HepG2 (cell line): ENCODE data around the gene ATP5MG. TPM values are rescaled to one million over a fixed set of nuclear protein-coding genes. Genes with fewer than 3 reads are reported as not detected.

ENCODE experiments used
- ARNT ChIP-seq: fragments of 450-650 bp; IDR thresholded peaks from 2 replicates; pipeline ENCODE4 v1.6.1; 2017
- BORCS8-MEF2B ChIP-seq: sonication (generic); formaldehyde crosslinking; IDR thresholded peaks from 2 replicates; pipeline ENCODE4 v1.8.0; 2022; ENCODE audit warnings: mild to moderate bottlenecking, missing genetic modification reagents
- DMAP1 ChIP-seq: IDR thresholded peaks from 2 replicates; pipeline ENCODE4 v1.6.1; 2016
- ETV5 ChIP-seq: IDR thresholded peaks from 2 replicates; pipeline ENCODE4 v1.6.1; 2018; ENCODE audit warnings: missing biosample characterization, missing genetic modification reagents, inconsistent platforms, borderline replicate concordance
- IKZF1 ChIP-seq: fragments of 450-650 bp; IDR thresholded peaks from 2 replicates; pipeline ENCODE4 v1.7.1; 2016
- JDP2 ChIP-seq: sonication (generic); formaldehyde crosslinking; IDR thresholded peaks from 2 replicates; pipeline ENCODE4 v1.8.1; 2022; ENCODE audit warnings: missing genetic modification reagents, borderline replicate concordance
- NFE2L1 ChIP-seq: sonication (generic); formaldehyde crosslinking; IDR thresholded peaks from 2 replicates; pipeline ENCODE4 v1.4.0; 2020; ENCODE audit warnings: missing genetic modification reagents, mild to moderate bottlenecking, borderline replicate concordance
- PTBP1 ChIP-seq: fragments of 200-400 bp; formaldehyde crosslinking; IDR thresholded peaks from 2 replicates; pipeline ENCODE4 v1.6.1; 2018; ENCODE audit warnings: low read length, low read depth; ENCODE audit not compliant: poor library complexity, severe bottlenecking
- SIN3B ChIP-seq: fragments of 150-350 bp; IDR thresholded peaks from 2 replicates; pipeline ENCODE4 v1.6.1; 2014; ENCODE audit warnings: low read length
- SSRP1 ChIP-seq: IDR thresholded peaks from 2 replicates; pipeline ENCODE4 v1.6.1; 2016; ENCODE audit warnings: control low read depth
- ZC3H4 ChIP-seq: sonication (generic); formaldehyde crosslinking; IDR thresholded peaks from 2 replicates; pipeline ENCODE4 v1.4.0; 2020; ENCODE audit warnings: missing genetic modification reagents, borderline replicate concordance
- ZNF562 ChIP-seq: sonication (generic); formaldehyde crosslinking; IDR thresholded peaks from 2 replicates; pipeline ENCODE4 v1.8.0; 2022; ENCODE audit warnings: missing genetic modification reagents, borderline replicate concordance
- ZNF570 ChIP-seq: sonication (generic); formaldehyde crosslinking; IDR thresholded peaks from 2 replicates; pipeline ENCODE4 v1.4.0; 2020; ENCODE audit warnings: mild to moderate bottlenecking, missing genetic modification reagents, borderline replicate concordance
- ZNF773 ChIP-seq: sonication (generic); formaldehyde crosslinking; IDR thresholded peaks from 2 replicates; pipeline ENCODE4 v1.4.0; 2020; ENCODE audit warnings: missing genetic modification reagents, borderline replicate concordance
- ZSCAN12 ChIP-seq: sonication (generic); formaldehyde crosslinking; IDR thresholded peaks from 2 replicates; pipeline ENCODE4 v1.9.0; 2021; ENCODE audit warnings: mild to moderate bottlenecking, missing genetic modification reagents
- polyA plus RNA-seq, 8 experiments: library from polyadenylated mRNA; depleted of rRNA in 3 of 8; stranded (reverse) in 7 of 8; unstranded in 1 of 8; fragments of >200 nt; fragmentation: Illumina TruSeq in 4 of 8; extraction: Trizol in 4 of 8; gene quantifications; 2 replicates each; pipeline versions ENCODE4 v1.2.1 to v1.2.3, GENCODE V29; 2011 to 2016; ENCODE audit warnings: low read depth in 4 of 8, missing spikeins in 1 of 8, mixed read lengths in 1 of 8; ENCODE audit not compliant: insufficient read depth in 1 of 8
- total RNA-seq, 5 experiments: library from RNA; depleted of rRNA; stranded (reverse); fragments of >200 nt; fragmentation: Illumina TruSeq; extraction: Trizol; gene quantifications; 2 replicates each; pipeline ENCODE4 v1.2.3, GENCODE V29; 2016; ENCODE audit warnings: low read depth in 1 of 5
- TF ChIP-seq, protein P1 (sequence below): sonication (generic); formaldehyde crosslinking; IDR thresholded peaks from 2 replicates; pipeline ENCODE4 v1.5.0; 2020; ENCODE audit warnings: mild to moderate bottlenecking, low read depth, missing genetic modification reagents, borderline replicate concordance
- TF ChIP-seq, protein P2 (sequence below): sonication (generic); formaldehyde crosslinking; conservative IDR thresholded peaks from 2 replicates; pipeline ENCODE4 v1.4.0; 2020; ENCODE audit warnings: missing genetic modification reagents
- TF ChIP-seq, protein P3 (sequence below): sonication (generic); formaldehyde crosslinking; IDR thresholded peaks from 2 replicates; pipeline ENCODE4 v1.4.0; 2020; ENCODE audit warnings: missing genetic modification reagents
- TF ChIP-seq, protein P4 (sequence below): IDR thresholded peaks from 2 replicates; pipeline ENCODE4 v1.6.1; 2012; ENCODE audit warnings: low read depth, low read length, improper control_type of control experiment

ATP5MG gene
- total and polyA plus RNA-seq, 2 of the 13 experiments (the other 11 are each of a cell fraction or from before 2014, with no cell fraction given) = 260 to 320 TPM

DNA sequence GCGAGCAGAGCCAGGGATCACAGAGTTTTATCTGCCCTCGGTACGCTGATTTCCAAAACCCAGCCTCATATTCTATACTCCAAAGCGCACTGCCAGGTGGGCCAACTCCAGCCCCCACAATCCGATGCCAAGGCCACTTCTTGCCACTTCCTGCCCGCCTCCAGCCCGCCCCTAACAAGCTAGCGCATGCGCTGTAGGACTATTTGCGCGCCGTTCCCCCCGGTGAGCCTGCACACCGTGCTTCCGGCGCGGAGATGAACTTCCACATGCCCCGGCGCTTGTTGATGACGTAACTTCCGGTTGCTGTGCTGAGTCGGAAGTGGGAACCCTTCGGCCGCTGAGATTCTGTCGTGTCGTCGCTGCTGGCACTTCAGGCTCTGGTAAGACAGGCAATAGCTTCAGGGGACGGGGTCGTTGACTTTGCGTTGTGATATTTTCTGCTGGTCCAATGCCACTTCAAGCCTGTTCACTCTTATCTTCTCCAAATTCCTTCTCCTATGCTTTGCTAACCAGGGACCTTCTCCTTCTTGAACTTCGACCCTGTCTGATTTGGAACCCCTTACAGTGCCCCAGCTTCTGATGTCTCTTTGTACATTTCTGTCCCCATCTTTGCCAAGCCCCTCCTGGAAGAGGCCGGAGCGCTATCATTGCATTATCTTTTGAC lies 42.0 kb upstream of the ATP5MG start, which contains the start of gene UBE4A (continued):
- TF ChIP-seq, protein P1, sequence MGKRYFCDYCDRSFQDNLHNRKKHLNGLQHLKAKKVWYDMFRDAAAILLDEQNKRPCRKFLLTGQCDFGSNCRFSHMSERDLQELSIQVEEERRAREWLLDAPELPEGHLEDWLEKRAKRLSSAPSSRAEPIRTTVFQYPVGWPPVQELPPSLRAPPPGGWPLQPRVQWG (CRISPR knock-in tag) = no peak
- TF ChIP-seq IKZF1 (no peak), PTBP1 (no peak), ZC3H4 (CRISPR knock-in tag) (no peak), ZNF562 (CRISPR knock-in tag) (no peak), BORCS8-MEF2B (CRISPR knock-in tag) (0 out of 2 replicates have a peak, but pooled peaks have one; percentile 12), SIN3B (peak; percentile 79), ZNF773 (no peak), JDP2 (CRISPR knock-in tag) (no peak), NFE2L1 (CRISPR knock-in tag) (0 out of 2 replicates have a peak, but pooled peaks have one; percentile 51), ZNF570 (CRISPR knock-in tag) (no peak), SSRP1 (no peak), ETV5 (CRISPR knock-in tag) (peak; percentile 89), DMAP1 (CRISPR knock-in tag) (peak; percentile 74; the same call in 1 of the 2 replicates), ZSCAN12 (no peak), ARNT (no peak)
- TF ChIP-seq, protein P2, sequence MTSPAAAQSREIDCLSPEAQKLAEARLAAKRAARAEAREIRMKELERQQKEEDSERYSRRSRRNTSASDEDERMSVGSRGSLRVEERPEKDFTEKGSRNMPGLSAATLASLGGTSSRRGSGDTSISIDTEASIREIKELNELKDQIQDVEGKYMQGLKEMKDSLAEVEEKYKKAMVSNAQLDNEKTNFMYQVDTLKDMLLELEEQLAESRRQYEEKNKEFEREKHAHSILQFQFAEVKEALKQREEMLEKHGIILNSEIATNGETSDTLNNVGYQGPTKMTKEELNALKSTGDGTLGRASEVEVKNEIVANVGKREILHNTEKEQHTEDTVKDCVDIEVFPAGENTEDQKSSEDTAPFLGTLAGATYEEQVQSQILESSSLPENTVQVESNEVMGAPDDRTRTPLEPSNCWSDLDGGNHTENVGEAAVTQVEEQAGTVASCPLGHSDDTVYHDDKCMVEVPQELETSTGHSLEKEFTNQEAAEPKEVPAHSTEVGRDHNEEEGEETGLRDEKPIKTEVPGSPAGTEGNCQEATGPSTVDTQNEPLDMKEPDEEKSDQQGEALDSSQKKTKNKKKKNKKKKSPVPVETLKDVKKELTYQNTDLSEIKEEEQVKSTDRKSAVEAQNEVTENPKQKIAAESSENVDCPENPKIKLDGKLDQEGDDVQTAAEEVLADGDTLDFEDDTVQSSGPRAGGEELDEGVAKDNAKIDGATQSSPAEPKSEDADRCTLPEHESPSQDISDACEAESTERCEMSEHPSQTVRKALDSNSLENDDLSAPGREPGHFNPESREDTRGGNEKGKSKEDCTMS = no peak
- TF ChIP-seq, protein P3, sequence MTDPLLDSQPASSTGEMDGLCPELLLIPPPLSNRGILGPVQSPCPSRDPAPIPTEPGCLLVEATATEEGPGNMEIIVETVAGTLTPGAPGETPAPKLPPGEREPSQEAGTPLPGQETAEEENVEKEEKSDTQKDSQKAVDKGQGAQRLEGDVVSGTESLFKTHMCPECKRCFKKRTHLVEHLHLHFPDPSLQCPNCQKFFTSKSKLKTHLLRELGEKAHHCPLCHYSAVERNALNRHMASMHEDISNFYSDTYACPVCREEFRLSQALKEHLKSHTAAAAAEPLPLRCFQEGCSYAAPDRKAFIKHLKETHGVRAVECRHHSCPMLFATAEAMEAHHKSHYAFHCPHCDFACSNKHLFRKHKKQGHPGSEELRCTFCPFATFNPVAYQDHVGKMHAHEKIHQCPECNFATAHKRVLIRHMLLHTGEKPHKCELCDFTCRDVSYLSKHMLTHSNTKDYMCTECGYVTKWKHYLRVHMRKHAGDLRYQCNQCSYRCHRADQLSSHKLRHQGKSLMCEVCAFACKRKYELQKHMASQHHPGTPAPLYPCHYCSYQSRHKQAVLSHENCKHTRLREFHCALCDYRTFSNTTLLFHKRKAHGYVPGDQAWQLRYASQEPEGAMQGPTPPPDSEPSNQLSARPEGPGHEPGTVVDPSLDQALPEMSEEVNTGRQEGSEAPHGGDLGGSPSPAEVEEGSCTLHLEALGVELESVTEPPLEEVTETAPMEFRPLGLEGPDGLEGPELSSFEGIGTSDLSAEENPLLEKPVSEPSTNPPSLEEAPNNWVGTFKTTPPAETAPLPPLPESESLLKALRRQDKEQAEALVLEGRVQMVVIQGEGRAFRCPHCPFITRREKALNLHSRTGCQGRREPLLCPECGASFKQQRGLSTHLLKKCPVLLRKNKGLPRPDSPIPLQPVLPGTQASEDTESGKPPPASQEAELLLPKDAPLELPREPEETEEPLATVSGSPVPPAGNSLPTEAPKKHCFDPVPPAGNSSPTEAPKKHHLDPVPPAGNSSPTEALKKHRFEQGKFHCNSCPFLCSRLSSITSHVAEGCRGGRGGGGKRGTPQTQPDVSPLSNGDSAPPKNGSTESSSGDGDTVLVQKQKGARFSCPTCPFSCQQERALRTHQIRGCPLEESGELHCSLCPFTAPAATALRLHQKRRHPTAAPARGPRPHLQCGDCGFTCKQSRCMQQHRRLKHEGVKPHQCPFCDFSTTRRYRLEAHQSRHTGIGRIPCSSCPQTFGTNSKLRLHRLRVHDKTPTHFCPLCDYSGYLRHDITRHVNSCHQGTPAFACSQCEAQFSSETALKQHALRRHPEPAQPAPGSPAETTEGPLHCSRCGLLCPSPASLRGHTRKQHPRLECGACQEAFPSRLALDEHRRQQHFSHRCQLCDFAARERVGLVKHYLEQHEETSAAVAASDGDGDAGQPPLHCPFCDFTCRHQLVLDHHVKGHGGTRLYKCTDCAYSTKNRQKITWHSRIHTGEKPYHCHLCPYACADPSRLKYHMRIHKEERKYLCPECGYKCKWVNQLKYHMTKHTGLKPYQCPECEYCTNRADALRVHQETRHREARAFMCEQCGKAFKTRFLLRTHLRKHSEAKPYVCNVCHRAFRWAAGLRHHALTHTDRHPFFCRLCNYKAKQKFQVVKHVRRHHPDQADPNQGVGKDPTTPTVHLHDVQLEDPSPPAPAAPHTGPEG (CRISPR knock-in tag) = no peak; the same call in 1 of the 2 replicates
- TF ChIP-seq, protein P4, sequence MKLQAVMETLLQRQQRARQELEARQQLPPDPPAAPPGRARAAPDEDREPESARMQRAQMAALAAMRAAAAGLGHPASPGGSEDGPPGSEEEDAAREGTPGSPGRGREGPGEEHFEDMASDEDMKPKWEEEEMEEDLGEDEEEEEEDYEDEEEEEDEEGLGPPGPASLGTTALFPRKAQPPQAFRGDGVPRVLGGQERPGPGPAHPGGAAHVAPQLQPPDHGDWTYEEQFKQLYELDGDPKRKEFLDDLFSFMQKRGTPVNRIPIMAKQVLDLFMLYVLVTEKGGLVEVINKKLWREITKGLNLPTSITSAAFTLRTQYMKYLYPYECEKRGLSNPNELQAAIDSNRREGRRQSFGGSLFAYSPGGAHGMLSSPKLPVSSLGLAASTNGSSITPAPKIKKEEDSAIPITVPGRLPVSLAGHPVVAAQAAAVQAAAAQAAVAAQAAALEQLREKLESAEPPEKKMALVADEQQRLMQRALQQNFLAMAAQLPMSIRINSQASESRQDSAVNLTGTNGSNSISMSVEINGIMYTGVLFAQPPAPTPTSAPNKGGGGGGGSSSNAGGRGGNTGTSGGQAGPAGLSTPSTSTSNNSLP = peak; percentile 20; the same call in 1 of the 2 replicates
